NCI-H345 treated with DMSO at 0.1 percent for 48 hours (cell line): ENCODE results near the gene NT5C3A.

Experiments
- DNase-seq: peaks from one replicate; lab custom pipeline; 2025; ENCODE audit not compliant: unreplicated experiment; lab: John Stamatoyannopoulos, UW

The NT5C3A gene

GRCh38 chr7:33075818-33076518, 13.4 kb upstream of the NT5C3A start:
- DNase-seq, result no peak

DNA sequence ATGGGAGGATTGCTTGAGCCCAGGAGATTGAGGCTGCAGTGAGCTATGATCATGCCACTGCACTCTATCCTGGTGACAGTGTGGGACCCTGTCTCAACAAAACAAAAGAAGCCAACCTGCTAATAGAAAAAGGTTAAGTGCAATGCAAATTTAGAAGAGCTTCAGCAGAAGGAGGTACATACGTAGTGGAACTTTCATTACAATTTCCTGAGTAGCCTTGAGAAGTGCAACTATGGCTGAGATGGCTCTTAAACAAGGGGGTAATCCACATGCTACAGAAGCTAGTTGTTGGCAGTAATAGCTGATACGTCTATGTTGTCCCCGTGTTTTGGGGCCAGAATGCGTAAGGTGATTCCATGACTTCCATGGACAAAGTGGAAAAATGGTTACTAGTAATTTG, 10.7 kb upstream of the NT5C3A start:
- DNase-seq, result no peak

GRCh38 chr7:33072471-33072870, 9.9 kb upstream of the NT5C3A start:
- no peak for DNase-seq

- DNase-seq, result no peak
Observed at GRCh38 chr7:33070831-33071230, 8.3 kb upstream of the NT5C3A start.

GRCh38 chr7:33070277-33070676, 7.7 kb upstream of the NT5C3A start:
- no peak for DNase-seq

- no peak for DNase-seq
Observed at GRCh38 chr7:33067921-33068320, 5.3 kb upstream of the NT5C3A start.

DNA sequence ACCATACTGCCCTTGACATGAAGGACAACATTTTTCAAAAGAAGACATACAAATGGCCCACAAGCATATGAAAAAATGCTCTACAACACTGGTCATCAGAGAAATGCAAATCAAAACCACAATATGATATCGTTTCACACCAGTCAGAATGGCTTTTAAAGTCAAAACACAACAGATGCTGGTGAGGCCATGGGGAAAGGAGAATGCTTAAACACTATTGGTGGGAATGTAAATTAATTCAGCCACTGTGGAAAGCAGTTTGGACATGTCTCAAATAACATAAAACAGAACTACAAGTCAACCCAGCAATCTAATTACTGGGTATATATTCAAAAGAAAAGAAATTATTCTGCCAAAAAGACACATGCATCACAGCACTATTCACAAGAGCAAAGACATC, 4.2 kb upstream of the NT5C3A start:
- DNase-seq, result no peak

DNA sequence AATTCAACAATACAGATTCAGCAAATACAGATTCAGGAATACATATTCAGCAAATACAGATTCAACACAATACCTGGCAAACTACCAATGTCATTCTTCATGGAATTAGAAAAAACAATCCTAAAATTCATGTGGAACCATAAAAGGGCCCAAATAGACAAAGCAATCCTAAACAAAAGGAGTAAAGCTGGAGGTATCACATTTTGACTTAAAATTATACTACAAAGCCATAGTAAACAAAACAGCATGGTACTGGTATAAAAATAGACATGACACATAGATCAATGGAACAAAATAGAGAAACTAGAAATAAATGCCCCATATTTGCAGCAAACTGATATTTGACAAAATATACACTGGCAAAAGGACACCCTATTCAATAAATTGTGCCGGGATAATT, 3.4 kb upstream of the NT5C3A start:
- no peak for DNase-seq

DNA sequence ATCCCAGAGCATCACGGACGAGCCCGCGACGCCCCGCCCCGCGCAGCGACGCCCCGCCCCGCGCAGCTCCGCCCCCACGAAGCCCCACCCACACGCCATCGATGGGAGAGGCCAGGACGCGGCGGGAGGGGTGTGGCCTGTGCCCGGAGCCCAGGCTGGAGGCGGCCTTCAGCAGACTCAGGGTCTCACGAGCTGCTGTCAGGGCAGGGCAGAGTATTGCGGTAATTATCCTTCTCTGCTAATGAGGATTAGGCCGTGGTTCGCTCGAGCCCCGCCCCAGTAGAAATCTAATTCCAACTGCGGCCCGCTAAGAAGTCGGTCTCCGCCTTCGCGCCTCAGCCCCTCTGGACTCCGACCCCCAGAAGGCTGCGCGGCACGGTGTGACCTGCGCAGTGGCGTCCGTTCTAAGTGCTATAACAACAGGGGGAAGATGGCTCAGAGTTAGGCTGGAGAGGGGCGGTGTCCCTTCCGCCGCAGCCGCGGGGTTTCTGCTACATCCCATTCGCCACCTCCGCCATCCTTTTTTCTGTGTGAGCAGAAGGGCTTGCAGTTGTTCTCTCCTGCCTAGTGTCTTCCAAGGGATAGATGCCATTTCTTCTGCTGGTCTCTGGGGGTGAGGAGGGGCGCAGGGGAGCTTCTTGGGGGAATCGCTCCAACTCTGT, 337 bp upstream of the NT5C3A start:
- DNase-seq, result peak; percentile 97

GRCh38 chr7:33061282-33061937, 1.2 kb downstream of the NT5C3A start:
- no peak for DNase-seq

GRCh38 chr7:33059635-33060034, 2.9 kb downstream of the NT5C3A start:
- DNase-seq, result no peak

- DNase-seq, result no peak
Observed at GRCh38 chr7:33055158-33055557, 7.4 kb downstream of the NT5C3A start.

DNA sequence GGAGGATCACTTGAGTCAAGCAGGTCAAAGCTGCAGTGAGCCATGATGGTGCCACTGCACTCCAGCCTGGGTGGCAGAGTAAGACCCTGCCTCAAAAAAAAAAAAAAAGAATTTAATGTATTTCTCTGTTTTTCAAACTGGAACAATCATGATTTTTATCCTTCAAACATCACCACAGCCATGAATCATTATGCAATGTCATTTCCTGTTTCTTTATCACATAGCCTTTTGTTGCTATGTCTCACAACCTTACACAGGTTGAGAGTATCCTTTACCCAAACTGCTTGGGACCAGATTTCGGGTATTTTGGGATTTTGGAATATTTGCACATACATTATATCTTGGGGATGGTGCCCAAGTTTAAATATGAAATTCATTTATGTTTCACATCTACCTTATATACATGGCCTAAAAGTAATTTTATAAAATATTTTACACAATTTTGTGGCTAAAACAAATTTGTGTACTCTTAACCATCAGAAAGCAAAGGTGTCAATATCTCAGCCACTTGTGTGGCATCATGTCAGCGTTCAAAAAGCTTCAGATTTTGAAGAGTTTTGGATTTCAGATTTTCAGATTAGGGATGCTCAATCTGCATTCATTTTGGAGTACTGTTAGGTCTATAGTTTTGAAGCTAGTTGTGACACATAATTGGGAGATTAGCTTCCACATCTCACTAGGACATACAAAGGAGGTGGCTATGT, 8.2 kb downstream of the NT5C3A start:
- no peak for DNase-seq

DNA sequence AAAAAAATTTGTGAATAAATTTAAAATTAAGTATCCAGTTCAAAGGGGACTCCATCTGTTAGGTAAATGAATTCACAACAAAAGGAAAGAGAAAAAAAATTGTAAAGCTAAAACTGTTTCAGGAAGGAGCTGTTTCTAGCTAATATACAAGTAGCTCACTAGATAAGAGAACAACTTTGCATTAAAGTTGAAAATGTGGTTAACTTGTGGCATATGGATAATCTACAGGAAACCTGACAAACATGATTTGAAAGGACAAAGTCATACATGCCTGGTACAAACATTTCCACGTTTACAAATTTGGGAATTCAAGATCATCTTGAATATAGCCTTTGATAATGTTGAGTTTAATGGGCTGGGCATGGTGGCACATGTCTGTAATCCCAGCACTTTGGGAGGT, 8.9 kb downstream of the NT5C3A start:
- DNase-seq, result no peak

- peak; percentile 46 for DNase-seq
Observed at GRCh38 chr7:33050535-33051318, 11.8 kb downstream of the NT5C3A start.

- DNase-seq, result no peak
Observed at GRCh38 chr7:33048704-33049103, 13.9 kb downstream of the NT5C3A start.

GRCh38 chr7:33048257-33048656, 14.3 kb downstream of the NT5C3A start:
- DNase-seq, result no peak

DNA sequence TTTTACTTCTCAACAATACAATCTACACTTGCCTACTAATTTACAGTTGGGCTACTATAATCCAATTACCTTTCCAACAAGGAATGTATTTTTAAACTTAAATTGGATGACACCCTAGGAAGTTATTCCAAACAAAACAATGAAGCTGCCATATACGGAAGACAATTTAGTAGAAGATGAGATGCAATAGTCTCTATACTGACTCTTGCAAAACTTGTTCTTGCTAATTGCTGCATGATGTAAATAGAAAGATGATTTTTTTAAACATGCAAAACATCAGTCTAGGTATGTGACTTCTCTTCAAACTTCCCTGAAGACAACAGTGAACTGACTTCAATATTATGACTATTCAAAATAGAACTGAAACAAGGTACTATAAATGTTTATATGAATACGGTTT, 17.6 kb downstream of the NT5C3A start:
- no peak for DNase-seq

GRCh38 chr7:33044401-33044718, 18.2 kb downstream of the NT5C3A start:
- no peak for DNase-seq

GRCh38 chr7:33043501-33044400, 18.8 kb downstream of the NT5C3A start:
- no peak for DNase-seq
